ENCODE measurements around the gene PFN3. TPM values are rescaled to one million over a fixed set of nuclear protein-coding genes. Genes with fewer than 3 reads are reported as not detected.

Gene PFN3
- not detected for total RNA-seq

DNA sequence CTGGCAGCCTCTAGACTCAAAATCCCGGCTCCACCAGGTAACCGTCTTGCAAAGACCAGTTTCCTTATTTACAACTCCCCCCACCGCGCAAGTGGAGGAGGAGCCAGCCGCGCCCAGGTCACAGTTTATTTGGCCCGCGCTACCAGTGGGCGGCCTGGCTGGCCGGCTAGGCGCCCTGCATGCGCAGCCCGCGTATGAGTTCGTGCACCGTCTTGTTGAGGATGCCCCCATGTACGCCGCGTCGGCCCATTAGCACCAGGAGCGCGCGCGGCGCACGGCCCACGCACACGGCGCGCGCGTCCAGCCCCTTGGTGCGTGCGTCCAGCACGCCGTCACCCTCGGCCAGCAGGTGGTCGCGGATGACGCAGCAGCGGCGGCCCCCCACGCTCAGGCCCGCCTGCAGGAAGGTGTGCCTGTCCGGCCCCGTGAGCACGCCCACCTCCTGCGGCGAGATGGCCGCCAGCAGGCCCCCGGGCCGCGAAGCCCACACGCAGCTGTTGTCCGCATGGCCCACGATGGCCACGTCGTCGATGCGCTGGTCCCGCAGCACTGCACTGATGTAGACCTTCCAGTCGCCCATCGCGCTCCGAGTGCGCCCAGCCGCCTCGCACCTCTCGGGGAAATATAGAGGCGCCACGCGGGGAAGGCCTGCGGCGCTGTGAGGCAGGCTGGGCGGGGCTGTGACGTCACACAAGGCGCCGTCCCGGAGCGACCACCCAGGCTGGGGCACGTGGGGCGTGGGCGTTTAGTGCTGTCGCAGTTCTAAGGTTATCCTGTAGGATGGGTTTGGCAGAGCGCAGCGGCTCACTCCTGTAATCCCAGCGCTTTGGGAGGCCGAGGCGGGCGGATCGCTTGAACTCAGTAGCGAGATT lies at the start of gene PFN3:
Gene PFN3, minus strand, starts transcription at position 665 of the 872 bp plus-strand sequence. Its CDS starts 85 bp downstream, at position 580.
- Histone ChIP-seq H3K36me3 (no peaks in the 10 kb centered on the region), H3K27ac (no peak within 1 kb of the TSS), H3K9me3 (no peaks in the 10 kb centered on the region), H3K4me1 (peaks cover 27 to 28% of the 10 kb centered on the region in 2 donors), H3K27me3 (peaks cover 62 to 66% (median 63%) of the 10 kb centered on the region in 3 donors), H3K4me3 (no peak within 1 kb of the TSS)
- DNase-seq (no peak), ATAC-seq (no peak)
- TF ChIP-seq POLR2A (IDR thresholded peaks at IDR 0.05) = no peak
- TF ChIP-seq, protein P1, sequence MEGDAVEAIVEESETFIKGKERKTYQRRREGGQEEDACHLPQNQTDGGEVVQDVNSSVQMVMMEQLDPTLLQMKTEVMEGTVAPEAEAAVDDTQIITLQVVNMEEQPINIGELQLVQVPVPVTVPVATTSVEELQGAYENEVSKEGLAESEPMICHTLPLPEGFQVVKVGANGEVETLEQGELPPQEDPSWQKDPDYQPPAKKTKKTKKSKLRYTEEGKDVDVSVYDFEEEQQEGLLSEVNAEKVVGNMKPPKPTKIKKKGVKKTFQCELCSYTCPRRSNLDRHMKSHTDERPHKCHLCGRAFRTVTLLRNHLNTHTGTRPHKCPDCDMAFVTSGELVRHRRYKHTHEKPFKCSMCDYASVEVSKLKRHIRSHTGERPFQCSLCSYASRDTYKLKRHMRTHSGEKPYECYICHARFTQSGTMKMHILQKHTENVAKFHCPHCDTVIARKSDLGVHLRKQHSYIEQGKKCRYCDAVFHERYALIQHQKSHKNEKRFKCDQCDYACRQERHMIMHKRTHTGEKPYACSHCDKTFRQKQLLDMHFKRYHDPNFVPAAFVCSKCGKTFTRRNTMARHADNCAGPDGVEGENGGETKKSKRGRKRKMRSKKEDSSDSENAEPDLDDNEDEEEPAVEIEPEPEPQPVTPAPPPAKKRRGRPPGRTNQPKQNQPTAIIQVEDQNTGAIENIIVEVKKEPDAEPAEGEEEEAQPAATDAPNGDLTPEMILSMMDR (IDR thresholded peaks at IDR 0.05 in 4 of 5, conservative IDR thresholded peaks at IDR 0.05 in 1 of 5) = no peak
- in situ Hi-C loops (cut with MboI; ENCODE audit: low sequenced_read_pairs in 4 of 4) (loop anchor here (10.0 to 25.0 kb wide), 4 partner anchors 45 to 112 kb away; partner anchors contain the start of genes DOK3 (in 2 of the 4), DDX41 (in 1 of the 4) and PRR7 (in 1 of the 4)), intact Hi-C loops (cut with DNase I; ENCODE audit: low total_unique reads) (no loop called here)

- intact Hi-C loops (cut with DNase I; ENCODE audit: low total_unique reads) = loop anchor here (10.0 kb wide), 1 partner anchor 335 kb away; no protein-coding TSS in a partner anchor
- Histone ChIP-seq H3K27me3 (peaks cover 12 to 33% (median 23%) of the 10 kb centered on the region in 3 donors), H3K27ac (no peak overlapping the region), H3K9me3 (no peaks in the 10 kb centered on the region), H3K4me1 (peaks cover 17 to 25% of the 10 kb centered on the region in 2 donors), H3K4me3 (no peak overlapping the region), H3K36me3 (no peaks in the 10 kb centered on the region)
- ATAC-seq = no peak
- in situ Hi-C loops (cut with MboI; ENCODE audit: low sequenced_read_pairs in 4 of 4) = loop anchor here in 2 of 4 donors (10.0 kb wide), 2 partner anchors 45 to 55 kb away; partner anchors contain the start of genes F12 (in 1 of the 2) and PFN3 (in 1 of the 2)
- no peak for DNase-seq
- TF ChIP-seq POLR2A (IDR thresholded peaks at IDR 0.05) = no peak
- TF ChIP-seq, protein P1 (IDR thresholded peaks at IDR 0.05 in 4 of 5, conservative IDR thresholded peaks at IDR 0.05 in 1 of 5) = no peak
Observed at GRCh38 chr5:177449140-177450061, 48.9 kb upstream of the PFN3 start.

- in situ Hi-C loops (cut with MboI; ENCODE audit: low sequenced_read_pairs in 4 of 4) = loop anchor here in 1 of 4 donors (10.0 kb wide), 1 partner anchor 54 kb away; no protein-coding TSS in a partner anchor
- no peak for TF ChIP-seq POLR2A (IDR thresholded peaks at IDR 0.05)
- TF ChIP-seq, protein P1 (IDR thresholded peaks at IDR 0.05 in 4 of 5, conservative IDR thresholded peaks at IDR 0.05 in 1 of 5) = no peak
- Histone ChIP-seq H3K9me3 (no peaks in the 10 kb centered on the region), H3K4me3 (no peak overlapping the region), H3K27me3 (peaks cover 12 to 33% (median 22%) of the 10 kb centered on the region in 3 donors), H3K36me3 (no peaks in the 10 kb centered on the region), H3K4me1 (peaks cover 12 to 19% of the 10 kb centered on the region in 2 donors), H3K27ac (no peak overlapping the region)
- DNase-seq = no peak
- ATAC-seq = no peak
- intact Hi-C loops (cut with DNase I; ENCODE audit: low total_unique reads) = no loop called here
Observed at GRCh38 chr5:177448244-177448950, 47.9 kb upstream of the PFN3 start.
